Measurements from ENCODE around the gene MYO3B.

DNA sequence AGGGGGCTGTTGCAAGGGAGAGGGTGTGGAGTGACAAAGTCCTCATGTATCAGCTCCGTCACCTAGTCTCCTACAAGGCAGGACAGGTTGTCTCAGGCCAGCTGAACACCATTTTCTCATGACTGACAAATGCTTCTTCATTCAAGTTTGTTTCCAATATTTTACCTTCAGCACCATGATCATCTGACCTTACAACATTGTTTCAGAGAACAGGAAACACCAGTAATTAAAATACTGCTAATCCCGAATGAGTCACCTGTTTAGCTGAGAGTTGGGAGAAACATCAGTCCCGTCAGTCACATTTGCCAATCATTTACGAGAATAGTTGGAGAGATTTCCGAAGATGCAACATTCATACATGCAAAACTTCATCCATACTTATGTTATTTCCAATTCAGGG is 511.5 kb downstream of the MYO3B start:
- TF ChIP-seq, protein P1, sequence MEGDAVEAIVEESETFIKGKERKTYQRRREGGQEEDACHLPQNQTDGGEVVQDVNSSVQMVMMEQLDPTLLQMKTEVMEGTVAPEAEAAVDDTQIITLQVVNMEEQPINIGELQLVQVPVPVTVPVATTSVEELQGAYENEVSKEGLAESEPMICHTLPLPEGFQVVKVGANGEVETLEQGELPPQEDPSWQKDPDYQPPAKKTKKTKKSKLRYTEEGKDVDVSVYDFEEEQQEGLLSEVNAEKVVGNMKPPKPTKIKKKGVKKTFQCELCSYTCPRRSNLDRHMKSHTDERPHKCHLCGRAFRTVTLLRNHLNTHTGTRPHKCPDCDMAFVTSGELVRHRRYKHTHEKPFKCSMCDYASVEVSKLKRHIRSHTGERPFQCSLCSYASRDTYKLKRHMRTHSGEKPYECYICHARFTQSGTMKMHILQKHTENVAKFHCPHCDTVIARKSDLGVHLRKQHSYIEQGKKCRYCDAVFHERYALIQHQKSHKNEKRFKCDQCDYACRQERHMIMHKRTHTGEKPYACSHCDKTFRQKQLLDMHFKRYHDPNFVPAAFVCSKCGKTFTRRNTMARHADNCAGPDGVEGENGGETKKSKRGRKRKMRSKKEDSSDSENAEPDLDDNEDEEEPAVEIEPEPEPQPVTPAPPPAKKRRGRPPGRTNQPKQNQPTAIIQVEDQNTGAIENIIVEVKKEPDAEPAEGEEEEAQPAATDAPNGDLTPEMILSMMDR (optimal IDR thresholded peaks at IDR 0.05 in 1 of 3, IDR thresholded peaks at IDR 0.05 in 1 of 3, conservative IDR thresholded peaks at IDR 0.05 in 1 of 3; ENCODE audit: extremely low read depth in 1 of 3, insufficient read depth in 2 of 3, low read length in 3 of 3) = no peak
- no peak for TF ChIP-seq EZH2 (IDR thresholded peaks at IDR 0.05; ENCODE audit: low read length)
